Activated CD8-positive, alpha-beta memory T cell treated with anti-CD3 and anti-CD28 coated beads for 48 hours (primary cell): ENCODE measurements around the gene CLHC1.

Experiments
- DNase-seq, 3 experiments: peaks; one replicate each; pipeline ENCODE4 v3.0.0-alpha.2; 2020; ENCODE audit warnings: low read depth in 2 of 3, low spot score in 2 of 3

Gene CLHC1

GRCh38 chr2:55169915-55170314, 62.2 kb downstream of the CLHC1 start:
- DNase-seq: no peak

GRCh38 chr2:55169359-55169758, 62.7 kb downstream of the CLHC1 start:
- DNase-seq: no peak

- no peak for DNase-seq
These were observed 63.6 kb downstream of the CLHC1 start for GRCh38 chr2:55168221-55169154.

GRCh38 chr2:55165626-55166025, 66.5 kb downstream of the CLHC1 start:
- DNase-seq: no peak

DNA sequence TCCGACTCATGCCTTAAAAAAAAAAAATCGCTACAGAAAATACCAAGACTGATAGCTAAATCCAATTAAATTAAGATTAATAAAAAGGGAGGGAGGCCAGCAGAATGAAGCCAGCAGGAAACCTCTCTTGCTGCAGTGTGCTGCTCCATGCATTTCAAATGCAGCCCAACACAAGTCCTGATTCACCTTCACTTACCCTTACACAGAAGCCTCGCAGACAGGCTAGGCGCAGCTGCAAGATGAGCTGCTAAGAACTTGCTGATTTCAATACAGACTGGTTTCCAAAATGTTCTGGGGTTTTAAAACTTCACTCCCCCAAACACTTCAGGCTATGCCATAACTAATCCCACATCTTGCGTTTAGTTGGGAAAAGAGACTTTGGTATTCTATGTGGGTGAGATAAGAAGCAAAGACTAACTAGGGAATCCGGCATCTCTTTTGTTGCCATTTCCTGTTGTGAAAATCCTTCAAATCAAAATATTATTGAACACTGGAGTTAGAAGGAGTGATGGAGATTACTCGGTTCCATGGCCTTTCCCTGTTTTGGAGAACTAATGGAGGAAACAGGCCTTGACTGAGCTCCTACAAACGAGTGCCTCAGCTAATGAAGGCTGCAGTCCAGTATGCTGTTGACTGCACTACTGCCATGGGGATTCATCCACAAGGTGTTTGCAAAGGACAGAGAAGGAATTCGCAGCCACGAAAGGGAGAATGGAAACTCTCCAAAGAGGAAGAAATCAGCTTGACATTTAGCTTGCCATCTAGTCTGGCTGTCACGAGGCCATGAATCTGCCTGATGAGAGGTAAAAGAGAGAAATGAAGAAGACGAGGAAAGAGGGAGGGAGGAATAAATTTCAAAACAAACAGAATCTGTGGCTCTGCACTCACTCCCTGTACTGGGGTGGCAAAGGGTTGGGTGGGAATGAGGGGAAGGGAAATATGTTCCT, 67.3 kb downstream of the CLHC1 start:
- DNase-seq: no peak

- DNase-seq: no peak
These were observed 68.1 kb downstream of the CLHC1 start for GRCh38 chr2:55163941-55164390.

DNA sequence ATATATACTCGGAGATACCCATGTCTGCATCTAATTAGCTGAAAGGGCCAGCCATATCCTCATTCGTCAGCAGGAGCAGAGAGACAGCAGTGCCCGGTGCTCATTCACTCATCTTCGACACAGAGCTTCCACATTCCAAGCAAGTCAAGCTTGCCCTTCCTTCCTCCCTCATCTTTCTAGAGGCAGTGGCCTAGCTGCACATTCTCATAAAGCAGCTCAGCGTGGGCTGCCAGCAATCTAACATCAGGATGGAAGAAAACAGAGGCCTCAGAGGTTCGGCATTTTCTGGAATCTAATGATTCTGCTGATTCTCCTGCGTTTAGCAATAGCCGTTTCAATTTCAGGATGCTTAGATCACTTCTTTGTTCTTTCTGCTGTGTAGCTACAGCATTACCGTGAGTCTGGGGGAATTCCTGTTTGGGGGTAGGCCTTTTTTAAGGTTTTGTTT, 68.8 kb downstream of the CLHC1 start:
- DNase-seq: no peak

GRCh38 chr2:55162284-55163006, 69.6 kb downstream of the CLHC1 start:
- DNase-seq: no peak

- no peak for DNase-seq
These were observed 70.5 kb downstream of the CLHC1 start for GRCh38 chr2:55161295-55162210.

DNA sequence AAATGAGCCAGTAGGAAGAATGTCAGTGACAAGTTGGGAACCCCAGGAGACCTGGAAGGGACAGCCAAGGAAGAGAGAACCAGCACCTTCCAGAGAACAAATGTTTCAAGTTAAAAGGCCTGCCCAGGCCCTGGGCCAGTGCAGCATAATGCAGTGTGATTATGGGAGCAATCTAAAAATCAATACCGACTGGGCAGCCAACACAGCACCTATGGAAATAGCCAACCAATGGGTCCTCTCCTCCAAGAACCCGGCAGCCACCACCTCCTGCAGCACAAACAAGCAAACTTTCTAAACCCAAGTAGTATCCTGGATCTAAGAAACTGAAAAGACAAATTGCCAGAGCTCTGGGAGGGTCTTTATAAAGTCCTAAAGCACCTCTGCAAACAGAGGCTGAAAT, 71.7 kb downstream of the CLHC1 start:
- DNase-seq: no peak

GRCh38 chr2:55159752-55160151, 72.3 kb downstream of the CLHC1 start:
- DNase-seq: no peak

- DNase-seq: no peak
These were observed 72.9 kb downstream of the CLHC1 start for GRCh38 chr2:55159037-55159651.

GRCh38 chr2:55158111-55158814, 73.8 kb downstream of the CLHC1 start:
- DNase-seq: no peak

GRCh38 chr2:55157474-55157884, 74.6 kb downstream of the CLHC1 start:
- DNase-seq: no peak

DNA sequence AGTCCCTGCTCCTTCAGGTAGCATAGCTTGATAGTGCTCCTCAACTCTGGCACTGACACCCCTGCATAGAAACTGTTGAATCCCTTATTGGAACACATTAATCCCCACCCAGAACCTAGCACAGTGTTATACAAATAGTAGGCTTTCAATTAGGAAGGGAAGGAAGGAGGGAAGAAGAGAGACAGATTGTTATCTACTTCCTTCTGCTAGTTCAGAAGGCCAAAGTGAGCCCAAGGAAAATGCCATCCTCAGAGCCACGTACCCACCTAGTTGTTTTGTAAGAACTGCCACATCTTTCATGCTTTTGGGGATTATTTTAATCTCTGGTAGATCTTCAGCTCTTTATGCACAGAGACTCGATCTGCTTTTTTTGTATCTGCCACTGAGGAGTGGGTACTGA, 75.1 kb downstream of the CLHC1 start:
- DNase-seq: no peak

- no peak for DNase-seq
These were observed 75.8 kb downstream of the CLHC1 start for GRCh38 chr2:55156326-55156725.

- DNase-seq: no peak
These were observed 76.3 kb downstream of the CLHC1 start for GRCh38 chr2:55155764-55156281.

- DNase-seq: no peak
These were observed 76.9 kb downstream of the CLHC1 start for GRCh38 chr2:55155206-55155605.
